Parathyroid adenoma (tissue), 2 donors: ENCODE data around the gene OR52K1.

Source experiments
- H2AFZ ChIP-seq: fragments of 300-600 bp; sonication (generic); one replicate; pipeline ENCODE4 v1.7.0; 2017; ENCODE audit warnings: antibody characterized with exemption, mild to moderate bottlenecking
- H3K27ac ChIP-seq: fragments of 300-600 bp; sonication (generic); one replicate; pipeline ENCODE4 v1.7.0; 2017
- H3K27me3 ChIP-seq: fragments of 300-600 bp; sonication (generic); one replicate; pipeline ENCODE4 v1.7.0; 2017; ENCODE audit warnings: low read length; ENCODE audit not compliant: control insufficient read depth, insufficient read depth
- H3K36me3 ChIP-seq: fragments of 300-600 bp; sonication (generic); one replicate; pipeline ENCODE4 v1.7.0; 2017; ENCODE audit warnings: low read length; ENCODE audit not compliant: control insufficient read depth, insufficient read depth
- H3K4me1 ChIP-seq: fragments of 300-600 bp; sonication (generic); one replicate; pipeline ENCODE4 v1.7.0; 2017; ENCODE audit warnings: control low read depth
- H3K4me2 ChIP-seq: fragments of 300-600 bp; sonication (generic); one replicate; pipeline ENCODE4 v1.7.0; 2017; ENCODE audit warnings: low read length
- H3K4me3 ChIP-seq: fragments of 300-600 bp; sonication (generic); one replicate; pipeline ENCODE4 v1.7.0; 2017; ENCODE audit warnings: low read depth, low read length
- H3K79me2 ChIP-seq: fragments of 300-600 bp; sonication (generic); one replicate; pipeline ENCODE4 v1.7.0; 2017; ENCODE audit warnings: control low read depth
- H3K9ac ChIP-seq: fragments of 300-600 bp; sonication (generic); one replicate; pipeline ENCODE4 v1.7.0; 2017; ENCODE audit warnings: mild to moderate bottlenecking
- H3K9me3 ChIP-seq: fragments of 300-600 bp; sonication (generic); one replicate; pipeline ENCODE4 v1.7.0; 2017; ENCODE audit warnings: low read length; ENCODE audit not compliant: control insufficient read depth
- TF ChIP-seq, protein P1 (sequence below): fragments of 300-600 bp; sonication (generic); IDR thresholded peaks from one replicate; pipeline ENCODE4 v1.7.0; 2017; ENCODE audit warnings: antibody characterized with exemption, mild to moderate bottlenecking
- donor health status: primary hyperparathyroidism.

The OR52K1 gene

DNA sequence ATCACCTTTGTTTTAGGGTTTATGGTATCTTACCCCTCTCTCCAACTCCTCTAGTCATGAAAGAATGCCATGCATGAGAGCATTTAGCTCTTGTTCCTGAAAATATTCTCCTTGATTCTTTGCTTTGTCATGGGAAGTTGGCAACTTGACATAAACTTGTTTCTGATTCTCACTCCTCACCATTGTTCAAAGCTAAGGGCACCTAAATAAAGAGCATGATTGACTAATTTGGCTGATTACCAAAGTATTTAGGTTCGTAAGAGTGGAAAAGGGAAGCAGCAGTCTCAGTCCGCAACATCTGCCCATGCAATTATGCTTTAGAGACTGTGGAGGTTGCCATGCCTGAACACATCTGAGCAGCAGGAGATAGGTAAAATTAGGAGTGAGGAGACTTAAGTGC is 26.4 kb downstream of the OR52K1 start:
- H3K4me1 ChIP-seq: no peaks in the 10 kb centered on the region
- TF ChIP-seq, protein P1, sequence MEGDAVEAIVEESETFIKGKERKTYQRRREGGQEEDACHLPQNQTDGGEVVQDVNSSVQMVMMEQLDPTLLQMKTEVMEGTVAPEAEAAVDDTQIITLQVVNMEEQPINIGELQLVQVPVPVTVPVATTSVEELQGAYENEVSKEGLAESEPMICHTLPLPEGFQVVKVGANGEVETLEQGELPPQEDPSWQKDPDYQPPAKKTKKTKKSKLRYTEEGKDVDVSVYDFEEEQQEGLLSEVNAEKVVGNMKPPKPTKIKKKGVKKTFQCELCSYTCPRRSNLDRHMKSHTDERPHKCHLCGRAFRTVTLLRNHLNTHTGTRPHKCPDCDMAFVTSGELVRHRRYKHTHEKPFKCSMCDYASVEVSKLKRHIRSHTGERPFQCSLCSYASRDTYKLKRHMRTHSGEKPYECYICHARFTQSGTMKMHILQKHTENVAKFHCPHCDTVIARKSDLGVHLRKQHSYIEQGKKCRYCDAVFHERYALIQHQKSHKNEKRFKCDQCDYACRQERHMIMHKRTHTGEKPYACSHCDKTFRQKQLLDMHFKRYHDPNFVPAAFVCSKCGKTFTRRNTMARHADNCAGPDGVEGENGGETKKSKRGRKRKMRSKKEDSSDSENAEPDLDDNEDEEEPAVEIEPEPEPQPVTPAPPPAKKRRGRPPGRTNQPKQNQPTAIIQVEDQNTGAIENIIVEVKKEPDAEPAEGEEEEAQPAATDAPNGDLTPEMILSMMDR: no peak
- H2AFZ ChIP-seq: no peak overlapping the region
- no peak overlapping the region for H3K4me3 ChIP-seq
- no peaks in the 10 kb centered on the region for H3K36me3 ChIP-seq
- H3K9me3 ChIP-seq: no peaks in the 10 kb centered on the region
- no peak overlapping the region for H3K4me2 ChIP-seq
- no peaks in the 10 kb centered on the region for H3K79me2 ChIP-seq
- H3K27me3 ChIP-seq: no peaks in the 10 kb centered on the region
- no peak overlapping the region for H3K27ac ChIP-seq
- no peak overlapping the region for H3K9ac ChIP-seq

DNA sequence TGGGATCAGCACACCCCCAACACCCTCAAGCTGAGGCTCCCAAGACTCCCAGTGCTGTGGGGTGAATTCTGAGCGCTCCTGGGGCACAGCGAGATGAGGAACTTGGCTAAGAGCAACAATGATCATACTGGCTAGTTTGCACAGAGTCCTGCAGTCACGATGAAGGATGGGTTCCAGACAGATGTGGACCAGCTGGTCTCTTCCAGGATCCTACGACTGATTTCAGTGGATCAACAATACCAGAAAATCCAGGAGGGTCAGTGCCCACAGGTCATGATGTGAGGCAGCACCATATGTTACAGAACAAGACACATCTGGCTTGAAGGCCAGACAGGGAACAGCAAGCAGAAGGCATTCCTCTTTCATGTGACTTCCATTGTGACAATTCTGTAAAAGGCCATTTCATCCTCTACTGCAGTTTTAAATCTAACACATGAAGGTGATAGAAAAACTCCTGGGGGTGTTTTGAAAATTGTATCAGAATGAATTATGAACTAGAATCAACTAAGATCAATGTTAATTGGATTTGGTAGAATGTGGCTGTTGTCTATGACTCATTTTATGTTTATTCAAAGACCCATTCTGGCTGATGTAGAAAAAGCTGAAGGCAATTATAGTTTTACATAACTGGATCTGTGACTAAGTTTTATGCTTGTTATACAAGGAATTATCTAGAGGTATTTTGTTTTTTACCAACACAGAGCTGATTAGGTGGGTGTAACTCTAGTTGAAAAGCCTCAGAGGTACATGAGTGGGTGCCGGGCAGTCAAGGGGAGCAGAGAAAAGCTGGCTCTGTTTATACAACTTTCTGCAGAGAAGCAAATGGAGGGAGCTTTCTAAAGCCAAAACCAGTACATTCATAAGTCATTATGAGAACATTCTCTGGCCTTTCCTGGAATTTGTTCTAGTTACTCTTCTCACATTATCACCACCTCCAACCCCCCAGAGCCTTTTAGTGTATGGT is 29.1 kb downstream of the OR52K1 start:
- Histone ChIP-seq H3K4me1 (no peaks in the 10 kb centered on the region), H3K4me2 (no peak overlapping the region), H3K27me3 (no peaks in the 10 kb centered on the region), H2AFZ (no peak overlapping the region), H3K9me3 (no peaks in the 10 kb centered on the region), H3K79me2 (no peaks in the 10 kb centered on the region), H3K9ac (no peak overlapping the region), H3K36me3 (no peaks in the 10 kb centered on the region), H3K4me3 (no peak overlapping the region), H3K27ac (no peak overlapping the region)
- TF ChIP-seq, protein P1: no peak

DNA sequence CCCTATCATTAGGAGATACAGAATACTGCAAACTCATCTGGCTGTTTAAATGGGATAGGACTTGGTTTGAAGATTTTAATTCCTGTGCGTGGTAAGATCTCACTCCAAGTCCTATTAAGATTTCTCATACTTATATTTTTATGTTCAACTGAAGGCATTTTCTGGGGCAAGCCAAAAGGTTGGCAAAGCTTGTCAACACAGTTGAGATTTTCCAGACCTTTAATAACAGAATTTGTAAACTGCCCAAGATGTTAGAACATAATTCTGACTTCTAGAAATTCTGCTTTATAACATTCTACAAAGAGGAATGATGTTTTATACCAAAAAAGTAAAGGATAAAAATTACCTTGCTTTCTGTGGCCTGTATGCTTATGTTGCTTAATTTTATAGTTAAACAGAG is 31.8 kb downstream of the OR52K1 start:
- H3K27ac ChIP-seq: no peak overlapping the region
- no peaks in the 10 kb centered on the region for H3K27me3 ChIP-seq
- H3K4me1 ChIP-seq: no peaks in the 10 kb centered on the region
- no peaks in the 10 kb centered on the region for H3K9me3 ChIP-seq
- H3K4me2 ChIP-seq: no peak overlapping the region
- TF ChIP-seq, protein P1: no peak
- no peak overlapping the region for H3K4me3 ChIP-seq
- H3K79me2 ChIP-seq: no peaks in the 10 kb centered on the region
- no peaks in the 10 kb centered on the region for H3K36me3 ChIP-seq
- H3K9ac ChIP-seq: no peak overlapping the region
- H2AFZ ChIP-seq: no peak overlapping the region

DNA sequence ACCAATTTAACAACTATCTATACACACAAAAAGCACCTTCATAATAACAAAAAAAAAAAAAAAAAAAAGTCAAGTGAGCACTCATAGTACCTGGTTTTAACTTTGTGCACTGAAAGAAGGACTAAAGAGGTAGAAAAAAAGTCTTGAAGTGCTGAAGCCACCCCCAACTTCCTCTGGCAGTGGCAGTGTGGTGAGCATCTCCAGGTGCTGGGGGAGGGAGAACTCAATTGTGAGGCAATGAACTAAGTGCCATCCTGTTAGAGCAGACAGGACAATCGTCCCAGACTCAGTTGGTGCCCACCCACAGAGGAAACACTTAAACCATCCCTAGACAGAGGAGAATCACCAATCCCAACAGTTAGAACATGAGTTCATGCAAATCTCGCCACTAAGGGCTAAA is 39.9 kb downstream of the OR52K1 start:
- no peak overlapping the region for H2AFZ ChIP-seq
- H3K27ac ChIP-seq: no peak overlapping the region
- no peaks in the 10 kb centered on the region for H3K79me2 ChIP-seq
- no peak overlapping the region for H3K4me2 ChIP-seq
- H3K27me3 ChIP-seq: no peaks in the 10 kb centered on the region
- H3K36me3 ChIP-seq: no peaks in the 10 kb centered on the region
- no peaks in the 10 kb centered on the region for H3K9me3 ChIP-seq
- no peak overlapping the region for H3K9ac ChIP-seq
- H3K4me3 ChIP-seq: no peak overlapping the region
- TF ChIP-seq, protein P1: no peak
- H3K4me1 ChIP-seq: no peaks in the 10 kb centered on the region

DNA sequence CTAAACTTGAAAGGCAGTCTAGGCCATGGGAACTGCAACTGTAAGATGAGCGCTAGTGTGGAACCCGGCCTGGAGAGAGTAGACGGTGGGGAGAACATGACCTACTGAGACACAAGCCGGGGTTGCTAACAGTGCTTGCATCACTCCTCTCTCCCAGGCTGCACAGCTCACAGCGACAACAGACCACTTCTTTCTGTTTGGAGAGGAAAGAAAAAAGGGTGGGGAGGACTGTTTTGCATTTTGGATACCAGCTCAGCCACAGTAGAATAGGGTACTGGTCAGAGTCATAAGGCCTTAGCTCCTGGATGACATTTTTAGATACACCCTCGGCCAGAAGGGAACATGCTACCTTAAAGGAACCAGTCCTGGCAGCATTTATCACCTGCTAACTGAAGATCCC is 40.3 kb downstream of the OR52K1 start:
- Histone ChIP-seq H2AFZ (no peak overlapping the region), H3K4me2 (no peak overlapping the region), H3K9me3 (no peaks in the 10 kb centered on the region), H3K27me3 (no peaks in the 10 kb centered on the region), H3K27ac (no peak overlapping the region), H3K4me3 (no peak overlapping the region), H3K4me1 (no peaks in the 10 kb centered on the region), H3K9ac (no peak overlapping the region), H3K79me2 (no peaks in the 10 kb centered on the region), H3K36me3 (no peaks in the 10 kb centered on the region)
- TF ChIP-seq, protein P1: no peak
